GM23338 (cell line): ENCODE data around the gene IGSF11. TPM values are rescaled to one million over a fixed set of nuclear protein-coding genes. Genes with fewer than 3 reads are reported as not detected.

Source experiments
- ATAC-seq: fragments of 200-7000 bp; cut with Tn5 transposase; 3 replicates; pipeline ENCODE4 v1.9.1; 2020
- DNase-seq: peaks from one replicate; pipeline ENCODE4 v3.0.0-alpha.2; 2015; ENCODE audit warnings: low spot score
- H2AFZ ChIP-seq: fragments of 200-600 bp; sonication (generic); 2 replicates; pipeline ENCODE4 v1.8.0; 2016; ENCODE audit warnings: antibody characterized with exemption, mild to moderate bottlenecking, moderate library complexity
- H3F3A ChIP-seq: fragments of 200-600 bp; sonication (generic); replicated peaks from 2 replicates; pipeline ENCODE4 v1.8.0; 2017; ENCODE audit warnings: antibody characterized with exemption, mixed run types, low read depth
- H3K27ac ChIP-seq: fragments of 200-600 bp; sonication (generic); 2 replicates; pipeline ENCODE4 v1.6.1; 2016; ENCODE audit warnings: low read depth
- H3K27me3 ChIP-seq: fragments of 200-600 bp; sonication (generic); 2 replicates; pipeline ENCODE4 v1.8.0; 2016; ENCODE audit warnings: mild to moderate bottlenecking, mixed run types, moderate library complexity; ENCODE audit not compliant: insufficient read depth
- H3K36me3 ChIP-seq: fragments of 200-600 bp; sonication (generic); 2 replicates; pipeline ENCODE4 v1.8.0; 2016; ENCODE audit warnings: mild to moderate bottlenecking; ENCODE audit not compliant: insufficient read depth
- H3K4me1 ChIP-seq: fragments of 200-600 bp; sonication (generic); 2 replicates; pipeline ENCODE4 v1.8.0; 2016; ENCODE audit warnings: mild to moderate bottlenecking, moderate library complexity; ENCODE audit not compliant: insufficient read depth
- H3K4me2 ChIP-seq: fragments of 200-600 bp; sonication (generic); 2 replicates; pipeline ENCODE4 v1.7.1; 2017; ENCODE audit warnings: mixed run types
- H3K4me3 ChIP-seq: fragments of 200-600 bp; sonication (generic); 2 replicates; pipeline ENCODE4 v1.6.1; 2016; ENCODE audit warnings: mixed run types
- H3K79me2 ChIP-seq: fragments of 200-600 bp; sonication (generic); replicated peaks from 2 replicates; pipeline ENCODE4 v1.8.0; 2017; ENCODE audit warnings: mild to moderate bottlenecking; ENCODE audit not compliant: insufficient read depth
- H3K9me2 ChIP-seq: fragments of 200-600 bp; sonication (generic); 2 replicates; pipeline ENCODE4 v1.8.0; 2017; ENCODE audit not compliant: insufficient read depth
- H4K20me1 ChIP-seq: fragments of 200-600 bp; sonication (generic); replicated peaks from 2 replicates; pipeline ENCODE4 v1.8.0; 2017; ENCODE audit warnings: mild to moderate bottlenecking; ENCODE audit not compliant: insufficient read depth
- H3K27ac Mint-ChIP-seq: 2 replicates; pipeline ENCODE4 v1.8.0; 2020; ENCODE audit warnings: inconsistent platforms, mild to moderate bottlenecking, moderate library complexity, mixed read lengths
- H3K27me3 Mint-ChIP-seq: 3 replicates; pipeline ENCODE4 v1.8.0; 2022; ENCODE audit warnings: low read depth, mild to moderate bottlenecking, moderate library complexity, mixed read lengths, inconsistent platforms; ENCODE audit not compliant: insufficient read depth, poor library complexity
- H3K36me3 Mint-ChIP-seq: 3 replicates; pipeline ENCODE4 v1.8.0; 2021; ENCODE audit warnings: low read depth, mild to moderate bottlenecking, inconsistent platforms, moderate library complexity, mixed read lengths
- H3K4me1 Mint-ChIP-seq: 3 replicates; pipeline ENCODE4 v1.8.0; 2020; ENCODE audit warnings: mild to moderate bottlenecking, inconsistent platforms, mixed read lengths
- H3K4me3 Mint-ChIP-seq: 3 replicates; pipeline ENCODE4 v1.8.0; 2021; ENCODE audit warnings: moderate library complexity, mild to moderate bottlenecking, inconsistent platforms, mixed read lengths
- H3K9me3 Mint-ChIP-seq: 3 replicates; pipeline ENCODE4 v1.8.0; 2020; ENCODE audit warnings: moderate library complexity, mild to moderate bottlenecking, inconsistent platforms, mixed read lengths
- ETS1 ChIP-seq: IDR thresholded peaks from 2 replicates; pipeline ENCODE4 v1.6.1; 2016; ENCODE audit warnings: antibody characterized with exemption
- EZH2 ChIP-seq: fragments of 200-600 bp; sonication (generic); IDR thresholded peaks from one replicate; pipeline ENCODE4 v1.8.0; 2017; ENCODE audit warnings: antibody characterized with exemption, mild to moderate bottlenecking, low read depth; ENCODE audit not compliant: unreplicated experiment
- EZH2phosphoT487 ChIP-seq: fragments of 200-600 bp; sonication (generic); IDR thresholded peaks from one replicate; pipeline ENCODE4 v1.8.1; 2018; ENCODE audit warnings: antibody characterized with exemption; ENCODE audit not compliant: unreplicated experiment
- NANOG ChIP-seq: IDR thresholded peaks from 2 replicates; pipeline ENCODE4 v1.6.1; 2016; ENCODE audit warnings: antibody characterized with exemption, borderline replicate concordance
- POLR2AphosphoS5 ChIP-seq: IDR thresholded peaks from 2 replicates; pipeline ENCODE4 v1.6.1; 2016; ENCODE audit warnings: antibody characterized with exemption, low read depth
- REST ChIP-seq: IDR thresholded peaks from one replicate; pipeline ENCODE4 v1.6.1; 2018; ENCODE audit warnings: antibody characterized with exemption; ENCODE audit not compliant: unreplicated experiment
- ZNF114 ChIP-seq: fragments of 250-450 bp; sonication (Bioruptor Pico); IDR thresholded peaks from 2 replicates; pipeline ENCODE4 v1.5.0; 2020; ENCODE audit warnings: mild to moderate bottlenecking, moderate library complexity
- ZNF462 ChIP-seq: fragments of 250-450 bp; sonication (Bioruptor Pico); IDR thresholded peaks from 2 replicates; pipeline ENCODE4 v1.5.0; 2020; ENCODE audit warnings: mild to moderate bottlenecking, moderate library complexity
- polyA plus RNA-seq: library from polyadenylated mRNA; unstranded; fragments of >200 nt; fragmentation: Nextera tagmentation; extraction: Ambion mirVana; gene quantifications from 2 replicates; pipeline ENCODE4 v1.2.1, GENCODE V29; 2016
- total RNA-seq: library from RNA; depleted of rRNA; stranded (reverse); fragments of >200 nt; shearing (Covaris generic); gene quantifications from 2 replicates; pipeline ENCODE4 v1.2.3, GENCODE V29; 2014

IGSF11 gene
- total and polyA plus RNA-seq, 2 experiments from 2014 or later: 0.68 to 1.8 TPM

GRCh38 chr3:118868051-118868450 lies 166.6 kb downstream of the IGSF11 start:
- Histone ChIP-seq H3K9me2 (peaks cover 10% of the 10 kb centered on the region; the same call in 1 of the 2 replicates), H2AFZ (no peak overlapping the region), H3K4me1 (no peaks in the 10 kb centered on the region), H3K4me3 (no peak overlapping the region), H3F3A (no peaks in the 10 kb centered on the region), H3K79me2 (no peaks in the 10 kb centered on the region), H3K36me3 (peaks cover 3% of the 10 kb centered on the region; the same call in 1 of the 2 replicates), H4K20me1 (no peaks in the 10 kb centered on the region), H3K27ac (no peak overlapping the region), H3K4me2 (no peak overlapping the region), H3K27me3 (no peaks in the 10 kb centered on the region)
- no peaks in the 10 kb centered on the region for H3K4me1 Mint-ChIP-seq
- H3K9me3 Mint-ChIP-seq: peaks cover 41% of the 10 kb centered on the region
- no peak for TF ChIP-seq EZH2phosphoT487
- TF ChIP-seq ZNF114: no peak
- TF ChIP-seq ZNF462: no peak
- no peak for TF ChIP-seq ETS1
- peaks cover 26% of the 10 kb centered on the region for H3K36me3 Mint-ChIP-seq
- no peaks in the 10 kb centered on the region for H3K27me3 Mint-ChIP-seq
- ATAC-seq: no peak
- H3K27ac Mint-ChIP-seq: no peak overlapping the region
- no peak overlapping the region for H3K4me3 Mint-ChIP-seq
- no peak for DNase-seq

- Mint-ChIP-seq H3K9me3 (peaks cover 19% of the 10 kb centered on the region), H3K27ac (no peak overlapping the region), H3K27me3 (peaks cover 2% of the 10 kb centered on the region), H3K4me1 (no peaks in the 10 kb centered on the region), H3K4me3 (no peak overlapping the region), H3K36me3 (peaks cover 6% of the 10 kb centered on the region)
- Histone ChIP-seq H2AFZ (peak overlapping the region; percentile 85; the same call in 1 of the 2 replicates), H3K36me3 (peaks cover 5% of the 10 kb centered on the region; the same call in 1 of the 2 replicates), H3K4me1 (no peaks in the 10 kb centered on the region), H3K4me3 (no peak overlapping the region), H3K79me2 (no peaks in the 10 kb centered on the region), H4K20me1 (no peaks in the 10 kb centered on the region), H3K27me3 (no peaks in the 10 kb centered on the region), H3K4me2 (no peak overlapping the region), H3K9me2 (peaks cover 21% of the 10 kb centered on the region), H3K27ac (no peak overlapping the region), H3F3A (no peaks in the 10 kb centered on the region)
- peak; percentile 96 for ATAC-seq
- DNase-seq: peak; percentile 75
- no peak for TF ChIP-seq POLR2AphosphoS5
- no peak for TF ChIP-seq EZH2phosphoT487
- TF ChIP-seq EZH2: no peak
- no peak for TF ChIP-seq REST
- no peak for TF ChIP-seq ZNF114
- TF ChIP-seq NANOG: no peak
These were observed 170.8 kb downstream of the IGSF11 start for GRCh38 chr3:118863731-118864322.
